Measurements from ENCODE around the gene CD9.

Gene CD9

GRCh38 chr12:6253278-6253677, 53.1 kb downstream of the CD9 start:
- H3K27ac ChIP-seq: no peak overlapping the region
- no peak for DNase-seq
- no peaks in the 10 kb centered on the region for H3K36me3 ChIP-seq
- peaks cover 0 to 6% (median 0%) of the 10 kb centered on the region in 3 donors for H3K9me3 ChIP-seq
- intact Hi-C loops (cut with DNase I; ENCODE audit: low total_unique reads): no loop called here
- H3K4me3 ChIP-seq: no peak overlapping the region
- no peak for TF ChIP-seq CTCF (IDR thresholded peaks at IDR 0.05)
- no peaks in the 10 kb centered on the region for H3K27me3 ChIP-seq
- H3K4me1 ChIP-seq: no peaks in the 10 kb centered on the region

- Histone ChIP-seq H3K4me3 (no peak overlapping the region), H3K4me1 (no peaks in the 10 kb centered on the region), H3K27me3 (no peaks in the 10 kb centered on the region), H3K36me3 (no peaks in the 10 kb centered on the region), H3K9me3 (peaks cover 0 to 6% (median 0%) of the 10 kb centered on the region in 3 donors), H3K27ac (no peak overlapping the region)
- intact Hi-C loops (cut with DNase I; ENCODE audit: low total_unique reads): no loop called here
- TF ChIP-seq CTCF (IDR thresholded peaks at IDR 0.05): no peak
- no peak for DNase-seq
These were observed 54.3 kb downstream of the CD9 start for GRCh38 chr12:6254491-6254890.

- Histone ChIP-seq H3K4me3 (no peak overlapping the region), H3K27ac (no peak overlapping the region), H3K27me3 (no peaks in the 10 kb centered on the region), H3K4me1 (no peaks in the 10 kb centered on the region), H3K9me3 (peaks cover 0 to 6% (median 0%) of the 10 kb centered on the region in 3 donors), H3K36me3 (no peaks in the 10 kb centered on the region)
- no peak for DNase-seq
- intact Hi-C loops (cut with DNase I; ENCODE audit: low total_unique reads): no loop called here
- no peak for TF ChIP-seq CTCF (IDR thresholded peaks at IDR 0.05)
These were observed 56.8 kb downstream of the CD9 start for GRCh38 chr12:6257007-6257406.

- Histone ChIP-seq H3K27ac (no peak overlapping the region), H3K4me3 (no peak overlapping the region), H3K9me3 (peaks cover 0 to 6% (median 0%) of the 10 kb centered on the region in 3 donors), H3K27me3 (no peaks in the 10 kb centered on the region), H3K36me3 (no peaks in the 10 kb centered on the region), H3K4me1 (no peaks in the 10 kb centered on the region)
- no peak for DNase-seq
- no peak for TF ChIP-seq CTCF (IDR thresholded peaks at IDR 0.05)
- intact Hi-C loops (cut with DNase I; ENCODE audit: low total_unique reads): no loop called here
These were observed 62.0 kb downstream of the CD9 start for GRCh38 chr12:6262211-6262610.

- Histone ChIP-seq H3K9me3 (peaks cover 0 to 6% (median 0%) of the 10 kb centered on the region in 3 donors), H3K27me3 (no peaks in the 10 kb centered on the region), H3K36me3 (no peaks in the 10 kb centered on the region), H3K27ac (no peak overlapping the region), H3K4me1 (no peaks in the 10 kb centered on the region), H3K4me3 (no peak overlapping the region)
- DNase-seq: no peak
- intact Hi-C loops (cut with DNase I; ENCODE audit: low total_unique reads): no loop called here
- TF ChIP-seq CTCF (IDR thresholded peaks at IDR 0.05): no peak
These were observed 62.4 kb downstream of the CD9 start for GRCh38 chr12:6262623-6263022.

- Histone ChIP-seq H3K36me3 (no peaks in the 10 kb centered on the region), H3K27ac (no peak overlapping the region), H3K27me3 (no peaks in the 10 kb centered on the region), H3K4me3 (no peak overlapping the region), H3K9me3 (no peaks in the 10 kb centered on the region), H3K4me1 (peaks cover 0 to 7% (median 4%) of the 10 kb centered on the region in 4 donors)
- no peak for TF ChIP-seq CTCF (IDR thresholded peaks at IDR 0.05)
- no peak for DNase-seq
- intact Hi-C loops (cut with DNase I; ENCODE audit: low total_unique reads): no loop called here
These were observed 63.7 kb downstream of the CD9 start for GRCh38 chr12:6263931-6264330.

Data from tibial artery (tissue), 4 donors.